Fibroblast of the aortic adventitia (primary cell): Measurements from ENCODE around the gene ABCA6. TPM values are rescaled to one million over a fixed set of nuclear protein-coding genes. Genes with fewer than 3 reads are reported as not detected.
"Not testable (repeated sequence)": the region's sequence is repeated elsewhere in the genome, so short reads cannot be mapped to it uniquely, and the experiment has no call there.

Experiments
- DNase-seq: peaks from one replicate; pipeline ENCODE4 v3.0.0-alpha.2; 2010; ENCODE audit warnings: low read depth
- H3K4me3 ChIP-seq: 2 replicates; pipeline ENCODE4 v1.5.1; 2011; ENCODE audit warnings: low read depth, mild to moderate bottlenecking, control low read depth, low read length, moderate library complexity
- total RNA-seq: library from RNA; depleted of rRNA; stranded (reverse); fragments of >200 nt; gene quantifications from 2 replicates; pipeline ENCODE4 v1.2.3, GENCODE V29; 2012; ENCODE audit warnings: low replicate concordance
- TF ChIP-seq, protein P1 (sequence below): IDR thresholded peaks from 2 replicates; pipeline ENCODE4 v1.5.1; 2011; ENCODE audit warnings: mild to moderate bottlenecking, low read length, control low read depth, inconsistent platforms; ENCODE audit not compliant: insufficient read depth

ABCA6 gene
- total RNA-seq, 1 donor = 192 TPM

DNA sequence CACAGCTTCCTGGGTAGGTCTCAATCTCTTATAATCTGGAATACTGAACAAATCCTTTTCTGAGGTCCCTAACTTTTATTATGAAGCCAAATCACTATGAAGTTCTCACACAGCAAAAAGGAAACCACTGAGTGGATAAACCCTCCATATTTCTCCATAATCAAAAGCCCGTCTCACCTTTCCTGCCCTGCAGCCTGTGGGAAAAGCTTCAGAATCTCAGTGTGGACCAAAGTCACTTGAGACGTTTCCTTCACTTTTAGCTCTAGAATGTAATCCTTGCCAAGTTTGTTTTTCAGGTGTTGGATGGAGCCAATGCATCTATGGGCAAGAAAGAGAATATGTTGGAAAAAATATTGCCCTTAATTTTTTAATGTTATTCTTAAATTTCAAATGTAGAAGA, 59.0 kb downstream of the ABCA6 start:
- H3K4me3 ChIP-seq = no peak overlapping the region
- TF ChIP-seq, protein P1, sequence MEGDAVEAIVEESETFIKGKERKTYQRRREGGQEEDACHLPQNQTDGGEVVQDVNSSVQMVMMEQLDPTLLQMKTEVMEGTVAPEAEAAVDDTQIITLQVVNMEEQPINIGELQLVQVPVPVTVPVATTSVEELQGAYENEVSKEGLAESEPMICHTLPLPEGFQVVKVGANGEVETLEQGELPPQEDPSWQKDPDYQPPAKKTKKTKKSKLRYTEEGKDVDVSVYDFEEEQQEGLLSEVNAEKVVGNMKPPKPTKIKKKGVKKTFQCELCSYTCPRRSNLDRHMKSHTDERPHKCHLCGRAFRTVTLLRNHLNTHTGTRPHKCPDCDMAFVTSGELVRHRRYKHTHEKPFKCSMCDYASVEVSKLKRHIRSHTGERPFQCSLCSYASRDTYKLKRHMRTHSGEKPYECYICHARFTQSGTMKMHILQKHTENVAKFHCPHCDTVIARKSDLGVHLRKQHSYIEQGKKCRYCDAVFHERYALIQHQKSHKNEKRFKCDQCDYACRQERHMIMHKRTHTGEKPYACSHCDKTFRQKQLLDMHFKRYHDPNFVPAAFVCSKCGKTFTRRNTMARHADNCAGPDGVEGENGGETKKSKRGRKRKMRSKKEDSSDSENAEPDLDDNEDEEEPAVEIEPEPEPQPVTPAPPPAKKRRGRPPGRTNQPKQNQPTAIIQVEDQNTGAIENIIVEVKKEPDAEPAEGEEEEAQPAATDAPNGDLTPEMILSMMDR = no peak
- DNase-seq = no peak

DNA sequence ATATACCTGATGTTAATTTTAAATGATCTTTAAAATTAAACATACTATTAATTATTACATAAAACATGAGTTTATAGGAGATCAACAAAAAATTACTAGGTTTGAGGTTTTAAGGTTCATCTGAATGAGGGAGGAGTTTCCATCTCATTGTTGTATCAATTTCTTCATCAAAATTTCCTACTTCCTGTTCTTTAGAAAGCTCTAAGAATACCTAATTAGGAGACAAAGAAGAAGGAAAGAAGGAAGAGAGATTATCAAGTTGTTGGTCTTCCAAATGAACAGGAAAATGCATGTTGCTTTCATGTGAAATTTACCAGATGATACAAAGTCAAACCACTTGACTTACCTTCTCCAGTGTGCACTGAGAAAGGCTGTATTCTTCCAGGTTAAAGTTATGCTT, 62.8 kb downstream of the ABCA6 start:
- no peak overlapping the region for H3K4me3 ChIP-seq
- DNase-seq = no peak
- TF ChIP-seq, protein P1 = no peak

DNA sequence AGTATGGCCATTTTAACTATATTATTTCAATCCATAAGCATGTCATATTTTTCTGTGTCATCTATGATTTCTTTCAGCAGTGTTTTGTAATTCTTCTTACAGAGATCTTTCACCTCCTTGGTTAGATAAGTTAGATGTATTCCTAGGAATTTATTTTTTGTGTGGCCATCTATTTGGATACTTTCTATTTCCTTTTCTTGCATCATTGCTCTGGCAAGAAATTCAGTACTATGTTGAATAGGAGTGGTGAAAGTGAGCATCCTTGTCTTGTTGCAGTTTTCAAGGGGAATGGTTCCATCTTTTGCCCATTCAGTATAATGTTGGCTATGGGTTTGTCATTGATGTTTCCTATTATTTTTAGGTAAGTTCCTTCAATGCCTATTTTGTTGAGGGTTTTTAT, 65.9 kb downstream of the ABCA6 start:
- no peak overlapping the region for H3K4me3 ChIP-seq
- TF ChIP-seq, protein P1 = no peak
- peak; percentile 20 for DNase-seq

GRCh38 chr17:69073392-69073791, 68.3 kb downstream of the ABCA6 start:
- not testable (repeated sequence) for DNase-seq, H3K4me3 ChIP-seq

DNA sequence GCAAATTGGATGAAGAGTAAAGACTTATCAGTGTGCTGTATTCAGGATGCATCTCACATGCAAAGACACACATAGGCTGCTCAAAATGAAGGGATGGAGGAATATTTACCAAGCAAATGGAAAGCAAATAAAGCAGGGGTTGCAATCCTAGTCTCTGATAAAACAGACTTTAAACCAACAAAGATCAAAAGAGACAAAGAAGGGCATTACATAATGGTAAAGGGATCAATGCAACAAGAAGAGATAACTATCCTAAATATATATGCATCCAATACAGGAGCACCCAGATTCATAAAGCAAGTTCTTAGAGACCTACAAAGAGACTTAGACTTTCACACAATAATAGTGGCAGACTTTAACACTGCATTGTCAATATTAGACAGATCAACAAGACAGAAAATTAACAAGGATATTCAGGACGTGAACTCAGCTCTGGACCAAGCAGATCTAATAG, 68.9 kb downstream of the ABCA6 start:
- not testable (repeated sequence) for H3K4me3 ChIP-seq, DNase-seq

- DNase-seq, H3K4me3 ChIP-seq: not testable (repeated sequence)
These were observed 70.5 kb downstream of the ABCA6 start for GRCh38 chr17:69071233-69071586.

DNA sequence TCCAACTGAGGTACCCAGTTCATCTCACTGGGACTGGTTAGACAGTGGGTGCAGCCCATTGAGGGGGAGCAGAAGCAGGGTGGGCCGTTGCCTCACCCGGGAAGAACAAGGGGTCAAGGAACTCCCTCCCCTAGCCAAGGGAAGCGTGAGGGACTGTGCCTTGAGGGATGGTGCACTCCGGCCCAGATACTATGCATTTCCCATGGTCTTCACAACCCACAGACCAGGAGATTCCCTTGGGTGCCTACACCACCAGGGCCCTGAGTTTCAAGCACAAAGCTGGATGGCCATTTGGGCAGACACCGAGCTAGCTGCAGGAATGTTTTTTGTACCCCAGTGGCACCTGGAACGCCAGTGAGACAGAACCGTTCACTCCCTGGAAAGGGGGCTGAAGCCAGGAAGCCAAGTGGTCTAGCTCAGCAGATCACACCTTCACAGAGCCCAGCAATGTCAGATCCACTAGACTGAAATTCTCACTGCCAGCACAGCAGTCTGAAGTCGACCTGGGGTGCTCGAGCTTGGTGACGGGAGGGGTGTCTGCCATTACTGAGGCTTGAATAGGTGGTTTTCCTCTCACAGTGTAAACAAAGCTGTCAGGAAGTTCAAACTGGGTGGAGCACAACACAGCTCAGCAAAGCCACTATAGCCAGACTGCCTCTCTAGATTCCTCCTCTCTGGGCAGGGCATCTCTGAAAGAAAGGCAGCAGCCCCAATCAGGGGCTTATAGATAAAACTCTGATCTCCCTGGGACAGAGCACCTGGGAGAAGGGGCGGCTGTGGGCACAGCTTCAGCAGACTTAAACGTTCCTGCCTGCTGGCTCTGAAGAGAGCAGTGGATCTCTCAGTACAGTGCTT, 71.1 kb downstream of the ABCA6 start:
- not testable (repeated sequence) for H3K4me3 ChIP-seq, DNase-seq

GRCh38 chr17:69069226-69069750, 72.4 kb downstream of the ABCA6 start:
- TF ChIP-seq, protein P1 = no peak
- DNase-seq = no peak
- no peak overlapping the region for H3K4me3 ChIP-seq
